RPMI8226 (cell line): ENCODE measurements around the gene WWC2.
"Not testable (repeated sequence)": the region's sequence is repeated elsewhere in the genome, so short reads cannot be mapped to it uniquely, and the experiment has no call there.

Experiments used
- DNase-seq: peaks from one replicate; pipeline ENCODE4 v3.0.0-alpha.2; 2015

WWC2 gene

DNA sequence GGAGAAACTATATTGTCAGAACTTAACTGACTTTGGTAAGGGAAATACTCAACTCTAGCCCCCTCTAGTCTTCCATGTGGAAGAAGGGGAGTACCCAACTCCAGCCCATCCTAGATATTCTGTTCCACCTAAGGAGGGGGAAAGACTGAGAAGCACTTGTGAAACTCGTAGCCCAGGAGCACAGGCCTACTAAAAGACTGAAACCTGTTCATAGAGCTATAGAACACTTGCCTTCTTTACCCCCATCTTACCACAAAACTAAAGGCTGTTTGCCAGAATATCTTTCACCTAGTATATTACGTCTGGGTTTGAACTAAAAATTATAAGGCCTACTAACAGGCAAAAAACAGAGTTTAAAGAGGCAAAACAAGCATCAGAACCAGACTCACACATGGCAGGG lies 205.5 kb downstream of the WWC2 start:
- no peak for DNase-seq

GRCh38 chr4:183306811-183307210 lies 207.8 kb downstream of the WWC2 start:
- DNase-seq, result no peak

- DNase-seq, result no peak
These were observed 213.8 kb downstream of the WWC2 start for GRCh38 chr4:183312841-183313240.

GRCh38 chr4:183314336-183314735 lies 215.3 kb downstream of the WWC2 start:
- DNase-seq, result no peak

- DNase-seq, result no peak
These were observed 215.7 kb downstream of the WWC2 start for GRCh38 chr4:183314806-183315205.

- DNase-seq, result no peak
These were observed 219.6 kb downstream of the WWC2 start for GRCh38 chr4:183318656-183319055.

DNA sequence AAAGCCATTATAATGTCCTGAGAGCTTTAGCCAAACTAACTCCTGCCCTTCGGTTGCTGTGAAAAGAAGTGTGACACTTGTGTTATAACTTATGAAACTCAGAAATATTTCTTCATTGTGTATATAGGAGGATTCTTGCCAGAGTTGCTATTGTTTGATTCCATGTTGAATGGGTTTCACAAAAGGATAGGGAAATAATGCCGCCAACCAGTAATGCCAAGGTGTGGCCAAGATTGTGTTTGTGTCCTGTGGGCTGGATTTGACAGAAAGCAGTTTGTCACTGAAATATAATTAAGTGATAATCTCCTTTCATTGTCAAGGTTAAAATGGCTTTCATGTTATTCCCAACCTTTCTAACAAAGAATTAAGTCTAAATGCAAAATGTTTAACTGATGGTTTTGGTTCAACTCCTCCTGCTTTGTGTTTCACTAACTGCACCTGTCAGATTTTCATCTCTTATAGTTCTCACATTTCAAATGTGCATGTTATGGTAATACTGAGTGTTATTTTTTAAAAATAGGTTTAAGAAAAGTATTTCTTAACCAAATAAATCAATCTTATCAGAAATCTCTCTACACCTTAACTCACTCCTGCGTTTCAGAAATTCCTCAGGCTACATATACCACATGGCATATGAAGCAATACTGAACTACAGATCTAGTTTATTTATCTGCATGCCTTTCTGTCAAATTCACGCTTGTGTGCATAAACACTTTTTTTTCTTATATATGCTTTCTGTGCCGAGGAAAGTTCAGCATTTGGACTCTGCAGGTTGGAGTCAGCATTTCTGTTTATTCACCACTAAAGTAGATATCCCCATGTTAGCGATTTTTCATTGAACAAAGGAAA lies 221.4 kb downstream of the WWC2 start, which contains the start of gene CLDN22:
Gene CLDN22 (minus strand): TSS at position 66 of the 849 bp plus-strand sequence. CDS start 58 bp downstream, at position 8.
- DNase-seq, result no peak

DNA sequence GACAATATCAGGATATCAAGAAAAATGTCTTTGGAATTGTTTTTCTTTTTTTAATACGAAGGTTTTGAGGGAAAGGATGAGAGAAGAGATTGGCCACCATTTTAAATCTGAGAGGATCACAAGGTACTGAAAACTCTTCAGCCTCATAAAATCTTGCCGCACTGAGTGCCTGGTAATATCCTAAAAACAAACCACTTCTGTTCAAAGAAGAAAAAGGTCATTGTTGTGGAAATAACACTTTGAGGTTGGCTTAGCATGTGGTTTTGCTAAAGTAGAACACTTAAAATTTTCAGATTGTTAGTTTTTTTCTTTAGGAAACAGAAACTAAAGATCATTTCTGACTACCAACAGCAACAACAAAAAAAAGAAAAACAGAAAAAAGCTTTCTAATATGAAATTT lies 222.0 kb downstream of the WWC2 start:
- no peak for DNase-seq

GRCh38 chr4:183321516-183321915 lies 222.5 kb downstream of the WWC2 start:
- no peak for DNase-seq

DNA sequence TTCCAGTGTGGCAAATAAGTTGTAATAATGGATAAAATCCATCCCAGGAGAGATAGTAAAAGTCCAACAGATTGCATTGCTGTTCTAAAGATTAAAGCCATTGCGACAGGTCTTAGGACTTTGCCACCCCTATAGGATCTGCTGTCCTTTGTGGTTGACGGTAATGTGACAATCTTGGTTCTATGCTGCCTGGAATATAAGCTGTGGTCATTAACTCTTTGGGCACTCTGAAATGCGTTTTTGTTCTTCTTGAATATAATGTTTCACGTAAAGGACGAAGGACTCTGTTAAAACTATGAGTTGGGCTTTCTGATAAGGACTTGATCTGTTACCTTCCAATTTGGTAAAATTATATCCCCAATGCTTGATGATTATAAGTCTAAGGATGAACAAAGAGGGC lies 223.3 kb downstream of the WWC2 start, which contains the start of gene CLDN24:
Gene CLDN24 (minus strand): TSS at position 101 of the 400 bp plus-strand sequence. CDS start 0 bp downstream, at position 101.
- no peak for DNase-seq

- DNase-seq, result no peak
These were observed 224.2 kb downstream of the WWC2 start for GRCh38 chr4:183323295-183323694.

DNA sequence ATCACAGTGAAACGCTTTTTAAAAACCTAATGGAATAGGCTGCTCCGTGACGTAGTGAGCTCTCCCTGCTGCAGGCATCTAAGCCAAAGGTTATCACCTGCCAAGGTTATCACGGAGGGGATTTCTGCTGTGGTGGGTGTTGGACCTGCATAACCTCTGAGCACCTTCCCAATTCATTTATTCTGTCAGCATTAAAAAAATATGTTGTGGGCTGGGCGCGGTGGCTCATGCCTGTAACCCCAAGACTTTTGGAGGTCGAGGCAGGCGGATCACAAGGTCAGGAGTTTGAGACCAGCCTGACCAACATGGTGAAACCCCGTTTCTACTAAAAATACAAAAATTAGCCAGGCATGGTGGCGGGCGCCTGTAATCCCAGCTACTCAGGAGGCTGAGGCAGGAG lies 225.0 kb downstream of the WWC2 start:
- DNase-seq, result not testable (repeated sequence)

DNA sequence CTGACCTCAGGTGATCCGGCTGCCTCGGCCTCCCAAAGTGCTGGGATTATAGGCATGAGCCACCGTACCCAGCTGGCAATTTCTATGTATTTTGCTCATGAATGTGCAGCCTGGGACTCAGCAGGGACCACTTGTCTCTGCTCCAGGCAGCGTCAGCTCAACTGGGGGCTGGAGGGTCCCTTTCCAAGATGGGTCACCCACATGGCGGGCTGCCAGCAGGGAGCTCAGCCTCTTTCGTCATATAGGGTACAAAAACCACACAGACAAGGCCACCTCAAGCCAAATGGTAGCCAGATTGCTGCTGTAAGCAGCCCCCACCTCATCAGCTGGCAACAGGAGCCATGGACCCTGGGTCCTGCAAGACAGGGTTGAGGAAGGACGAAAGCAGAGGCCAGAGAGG lies 225.6 kb downstream of the WWC2 start:
- no peak for DNase-seq

DNA sequence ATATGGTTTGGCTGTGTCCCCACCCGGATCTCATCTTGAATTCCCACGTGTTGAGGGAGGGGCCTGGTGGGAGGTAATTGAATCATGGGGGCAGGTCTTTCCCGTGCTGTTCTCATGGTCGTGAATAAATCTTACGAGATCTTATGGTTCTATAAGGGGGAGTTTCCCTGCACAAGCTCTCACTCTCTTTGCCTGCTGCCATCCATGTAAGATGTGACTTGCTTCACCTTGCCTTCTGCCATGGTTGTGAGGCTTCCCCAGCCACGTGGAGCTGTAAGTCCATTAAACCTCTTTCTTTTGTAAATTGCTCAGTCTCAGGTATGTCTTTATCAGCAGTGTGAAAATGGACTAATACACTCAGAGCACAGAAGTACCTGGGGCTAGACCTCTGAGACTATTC lies 227.3 kb downstream of the WWC2 start:
- not testable (repeated sequence) for DNase-seq

DNA sequence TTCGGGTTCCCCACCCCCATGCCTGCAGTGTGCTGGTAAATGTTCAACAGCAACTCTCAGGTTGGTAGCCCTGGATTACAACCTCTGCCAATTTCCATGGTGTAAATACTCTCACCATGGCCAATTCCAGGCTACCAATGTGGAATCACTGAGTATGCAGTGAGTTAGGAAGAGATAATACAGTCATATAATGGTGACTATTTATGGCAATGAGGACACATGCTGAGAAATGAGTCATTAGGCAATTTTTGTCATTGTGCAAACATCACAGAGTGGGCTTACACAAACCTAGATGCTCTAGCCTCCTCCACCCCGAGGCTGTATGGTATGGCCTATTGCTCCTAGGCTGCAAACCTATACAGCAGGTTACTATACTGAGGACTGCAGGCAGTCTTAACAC lies 227.8 kb downstream of the WWC2 start:
- no peak for DNase-seq

DNA sequence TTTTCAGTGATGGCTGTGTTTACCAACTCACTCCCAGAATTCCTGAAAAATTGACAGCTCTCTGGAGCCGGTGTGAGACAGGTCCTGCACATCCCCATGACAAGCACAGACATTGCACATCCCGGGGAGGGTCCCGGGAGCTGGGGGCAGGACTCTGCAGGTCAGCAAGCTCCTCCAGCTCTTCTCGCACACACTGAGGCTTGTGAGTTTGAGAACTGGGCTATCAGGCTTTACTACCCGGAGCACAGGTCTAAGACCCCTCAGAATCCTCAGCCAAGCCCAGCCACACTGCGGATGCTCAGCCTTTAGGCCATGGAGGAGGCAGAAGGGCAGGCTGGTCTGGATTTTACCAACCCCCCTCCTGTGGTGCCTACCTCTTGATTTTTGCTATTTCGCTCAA lies 228.8 kb downstream of the WWC2 start:
- no peak for DNase-seq

DNA sequence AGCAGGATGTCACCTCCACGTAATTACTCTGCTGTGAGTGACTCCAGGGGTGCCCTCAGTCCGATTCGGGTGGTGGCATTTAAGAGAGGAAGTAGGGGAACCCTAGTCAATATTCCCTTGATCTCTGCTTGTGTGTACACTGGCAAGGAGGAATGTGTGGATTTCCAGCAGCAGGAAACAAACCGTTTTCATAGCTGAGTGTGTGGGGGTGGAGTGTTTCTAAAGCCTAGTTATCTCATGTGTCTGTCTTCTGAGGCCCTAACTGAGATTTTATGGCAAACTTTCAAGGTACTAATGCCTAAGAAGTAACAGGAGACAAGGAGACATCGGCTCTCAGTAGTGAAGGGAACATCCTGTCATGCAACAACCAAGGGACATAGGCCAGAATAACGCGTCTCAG lies 229.8 kb downstream of the WWC2 start:
- DNase-seq, result no peak

DNA sequence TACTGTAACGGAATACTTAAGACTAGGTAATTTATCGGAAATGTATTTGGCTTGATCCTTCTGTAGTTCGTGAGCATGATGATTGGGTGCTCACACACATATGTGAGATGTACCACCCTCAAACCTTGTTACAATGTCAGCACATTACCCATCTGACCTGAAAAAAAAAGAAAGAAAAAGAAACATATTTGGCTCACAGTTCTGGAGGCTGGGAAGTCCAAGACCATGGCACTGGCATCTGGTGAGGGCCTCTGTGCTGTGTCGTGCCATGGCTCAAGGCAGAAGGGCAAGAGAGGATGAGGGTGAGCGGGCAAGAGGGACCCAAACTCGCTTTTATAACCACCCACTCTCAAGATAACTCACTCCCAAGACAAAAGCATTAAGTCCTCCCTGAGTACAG lies 230.2 kb downstream of the WWC2 start:
- no peak for DNase-seq

GRCh38 chr4:183329954-183330742 lies 231.1 kb downstream of the WWC2 start:
- no peak for DNase-seq

GRCh38 chr4:183330841-183331240 lies 231.8 kb downstream of the WWC2 start:
- no peak for DNase-seq

GRCh38 chr4:183332447-183332846 lies 233.4 kb downstream of the WWC2 start:
- DNase-seq, result no peak

DNA sequence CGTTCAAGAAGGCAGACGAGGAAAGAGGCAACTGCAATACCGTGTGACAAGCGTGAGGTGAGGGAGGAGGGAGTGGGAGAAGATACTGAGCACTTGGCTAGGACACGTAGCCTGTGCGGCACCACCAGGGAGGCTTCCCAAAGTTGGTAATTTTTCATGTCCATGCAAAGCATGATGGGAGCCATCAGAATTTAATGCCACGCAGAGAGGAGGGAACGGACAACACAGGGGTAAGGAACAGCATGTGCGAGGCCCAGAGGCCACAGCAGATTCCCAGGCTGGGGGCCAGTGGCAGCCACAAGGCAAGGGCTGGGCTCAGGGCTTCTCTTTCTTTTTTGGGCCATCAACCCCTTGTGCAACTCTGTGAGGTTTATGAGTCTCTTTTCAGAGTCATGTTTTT lies 234.1 kb downstream of the WWC2 start:
- DNase-seq, result no peak

DNA sequence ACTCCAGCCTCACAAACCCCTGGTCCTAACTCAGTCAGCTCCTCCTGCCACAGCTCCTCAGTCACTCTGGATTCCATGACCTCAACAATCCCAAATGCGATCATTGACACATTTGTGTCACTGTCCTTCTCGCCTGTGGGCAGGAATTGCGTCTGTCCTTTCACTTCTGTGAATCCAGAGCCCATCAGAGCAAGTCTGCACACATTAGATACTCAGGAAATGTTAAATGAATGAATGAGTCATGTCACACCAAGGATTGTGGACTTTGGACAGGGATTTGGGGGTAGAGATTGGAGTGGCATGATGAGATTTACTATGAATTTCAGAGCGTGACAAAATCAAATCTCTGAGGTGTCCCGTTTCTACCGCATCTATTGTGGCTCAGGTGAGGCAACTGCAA lies 234.9 kb downstream of the WWC2 start:
- no peak for DNase-seq

DNA sequence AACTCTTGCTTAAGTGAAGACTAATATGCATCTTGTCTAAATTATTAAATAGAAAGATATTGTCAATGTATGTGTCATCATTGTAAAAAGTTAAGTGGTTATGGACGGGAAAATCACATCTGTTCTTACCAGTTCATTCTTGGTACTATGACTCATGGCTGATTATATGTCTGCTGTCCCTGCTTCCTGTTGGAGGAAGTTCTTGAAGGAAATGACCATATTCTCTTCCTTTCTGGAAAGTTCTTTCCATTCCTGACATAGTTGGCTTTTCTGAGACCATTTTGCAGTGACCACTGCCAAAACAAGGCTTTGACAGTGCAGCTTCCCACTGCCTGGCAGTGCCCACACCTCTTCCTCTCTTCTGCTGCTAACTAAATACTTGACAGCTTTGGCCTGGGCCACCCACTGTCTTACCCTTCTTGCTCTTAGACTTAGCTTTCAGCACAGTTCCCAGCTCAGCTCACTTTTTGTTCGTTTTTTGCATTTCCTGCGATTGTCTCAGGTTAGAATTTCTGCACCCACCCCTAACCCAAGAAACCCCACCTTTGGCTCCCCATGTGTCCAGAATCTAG lies 236.4 kb downstream of the WWC2 start:
- no peak for DNase-seq
